K562 (cell line): ENCODE data around the gene PPP4R4. TPM values are rescaled to one million over a fixed set of nuclear protein-coding genes. Genes with fewer than 3 reads are reported as not detected.
A peak's percentile ranks its signal among the peaks of the same experiment; 100 is the strongest.

ENCODE experiments used
- ATAC-seq: fragments of 200-7000 bp; cut with Tn5 transposase; 3 replicates; pipeline ENCODE4 v1.9.1; 2020; ENCODE audit warnings: moderate library complexity
- BruUV-seq: library from RNA; stranded (reverse); fragments of 400-500 nt; replicated peaks from 2 replicates; lab custom pipeline; 2021; lab: Mats Ljungman, UMichigan
- CTCF ChIA-PET: fragments of 300-600 bp; formaldehyde crosslinking; extraction: SDS; loops from one replicate; lab custom pipeline; 2021; ENCODE audit warnings: low intra/inter-chr PET ratio; lab: Yijun Ruan, JAX
- POLR2A ChIA-PET: fragments of 300-600, 350-650 bp; sonication (Branson Sonifier 250); formaldehyde crosslinking; extraction: SDS; loops from one replicate; lab custom pipeline; 2021; ENCODE audit warnings: antibody characterized with exemption, inconsistent platforms; lab: Yijun Ruan, JAX
- DNase-seq, 4 experiments: peaks; one replicate each; pipeline versions ENCODE4 v3.0.0 to v3.0.0-alpha.2; 2011 to 2018; ENCODE audit warnings: low spot score in 3 of 4, mixed read lengths in 3 of 4; ENCODE audit errors: extremely low read depth in 1 of 4
- FAIRE-seq: peaks from 2 replicates; lab custom pipeline; 2011; peaks lifted over from hg19 to GRCh38; lab: Jason Lieb, UNC
- H2AFZ ChIP-seq: 2 replicates; pipeline ENCODE4 v1.6.0; 2011; ENCODE audit warnings: low read depth, low read length, control low read depth, inconsistent platforms
- H3K27ac ChIP-seq: fragments of 200-600 bp; 3 replicates; pipeline ENCODE4 v1.8.0; 2011; ENCODE audit warnings: low read depth, mild to moderate bottlenecking, control low read depth, inconsistent platforms, low read length, moderate library complexity, mixed read lengths; ENCODE audit errors: extremely low read depth
- H3K27me3 ChIP-seq, 2 experiments: fragments of 300-600 bp in 1 of 2; 2 replicates in 1 of 2; 3 replicates in 1 of 2; pipeline versions ENCODE4 v1.6.0 to v1.8.0; 2011; ENCODE audit warnings: inconsistent platforms in 2 of 2, low read length in 2 of 2, mild to moderate bottlenecking in 1 of 2, mixed read lengths in 1 of 2, moderate library complexity in 1 of 2; ENCODE audit not compliant: control insufficient read depth in 2 of 2, insufficient read depth in 2 of 2
- H3K36me3 ChIP-seq: fragments of 300-600 bp; 3 replicates; pipeline ENCODE4 v1.8.0; 2011; ENCODE audit warnings: mild to moderate bottlenecking, low read length, inconsistent platforms; ENCODE audit not compliant: control insufficient read depth, insufficient read depth
- H3K4me1 ChIP-seq, 2 experiments: fragments of 200-600 bp in 1 of 2; replicated peaks in 1 of 2; 2 replicates in 1 of 2; 3 replicates in 1 of 2; pipeline versions ENCODE4 v1.5.1 to v1.8.0; 2011; ENCODE audit warnings: inconsistent platforms in 2 of 2, low read length in 2 of 2, mild to moderate bottlenecking in 1 of 2, mixed read lengths in 1 of 2, moderate library complexity in 1 of 2; ENCODE audit not compliant: control insufficient read depth in 2 of 2, insufficient read depth in 2 of 2
- H3K4me2 ChIP-seq: 2 replicates; pipeline ENCODE4 v1.6.1; 2011; ENCODE audit warnings: low read length, control low read depth, inconsistent platforms, mixed read lengths; ENCODE audit not compliant: insufficient read depth
- H3K4me3 ChIP-seq: fragments of 200-600 bp; sonication (generic), shearing (Covaris generic); 2 replicates; pipeline ENCODE4 v1.5.1; 2016; ENCODE audit warnings: control low read depth, inconsistent platforms
- H3K79me2 ChIP-seq: fragments of 200-600 bp; 3 replicates; pipeline ENCODE4 v1.8.0; 2011; ENCODE audit warnings: low read length, inconsistent platforms; ENCODE audit not compliant: control insufficient read depth, insufficient read depth
- H3K9ac ChIP-seq, 2 experiments: 2 replicates each; pipeline versions ENCODE4 v1.6.0 to v1.6.1; 2011; ENCODE audit warnings: low read depth in 2 of 2, low read length in 2 of 2, control low read depth in 1 of 2, inconsistent platforms in 1 of 2, mild to moderate bottlenecking in 1 of 2, mixed read lengths in 1 of 2; ENCODE audit not compliant: insufficient read depth in 1 of 2
- H3K9me1 ChIP-seq: one replicate; pipeline ENCODE4 v1.6.0; 2011; ENCODE audit warnings: inconsistent platforms, mild to moderate bottlenecking, low read length, moderate library complexity; ENCODE audit not compliant: control insufficient read depth, insufficient read depth
- H3K9me3 ChIP-seq: replicated peaks from 2 replicates; pipeline ENCODE4 v1.5.1; 2011; ENCODE audit warnings: low read depth, low read length, inconsistent platforms; ENCODE audit not compliant: control insufficient read depth, insufficient read depth
- H4K20me1 ChIP-seq: replicated peaks from 2 replicates; pipeline ENCODE4 v1.6.1; 2011; ENCODE audit warnings: low read length, inconsistent platforms, mixed read lengths; ENCODE audit not compliant: control insufficient read depth, insufficient read depth
- NR2F6 ChIP-seq: fragments of 450-650 bp; formaldehyde crosslinking; IDR thresholded peaks from 2 replicates; pipeline ENCODE4 v1.4.0; 2020; ENCODE audit warnings: mild to moderate bottlenecking
- PATZ1 ChIP-seq: fragments of 250-450 bp; sonication (Bioruptor Pico); IDR thresholded peaks from 2 replicates; pipeline ENCODE4 v1.5.0; 2020; ENCODE audit warnings: mild to moderate bottlenecking, borderline replicate concordance
- SAP30 ChIP-seq: fragments of 200-600 bp; sonication (generic); IDR thresholded peaks from 2 replicates; pipeline ENCODE4 v1.6.1; 2012; ENCODE audit warnings: borderline replicate concordance, low read depth, mild to moderate bottlenecking, moderate library complexity, low read length, control low read depth, inconsistent platforms; ENCODE audit not compliant: insufficient read depth, poor library complexity, severe bottlenecking
- SMAD3 ChIP-seq: fragments of 450-650 bp; formaldehyde crosslinking; conservative IDR thresholded peaks from 2 replicates; pipeline ENCODE4 v1.4.0; 2020; ENCODE audit warnings: mild to moderate bottlenecking
- ZBTB40 ChIP-seq, 2 experiments: fragments of 450-650 bp in 1 of 2; sonication (generic) in 1 of 2; formaldehyde crosslinking in 1 of 2; IDR thresholded peaks; 2 replicates each; pipeline versions ENCODE4 v1.7.1 to v1.9.0; 2016 to 2022; ENCODE audit warnings: inconsistent platforms in 1 of 2, mild to moderate bottlenecking in 1 of 2, missing genetic modification reagents in 1 of 2
- WGBS: fragments of 100-300 bp; shearing (Covaris generic); methylation state at CpG from one replicate; pipeline ENCODE4 v1.1.6; 2016; ENCODE audit warnings: low coverage, mixed read lengths; ENCODE audit not compliant: insufficient coverage; ENCODE audit errors: missing lambda C conversion rate; 5-methylcytosine and 5-hydroxymethylcytosine counted together
- in situ Hi-C: fragments of 300-500 bp; cut with MboI; formaldehyde crosslinking; loops from 4 replicates; pipeline ENCODE4 v1.15.0; 2018; ENCODE audit warnings: inconsistent platforms, mixed read lengths
- intact Hi-C: fragments of 100-400 bp; cut with micrococcal nuclease; formaldehyde crosslinking; loops from 2 replicates; pipeline ENCODE4 v1.14.2; 2022
- polyA plus RNA-seq, 8 experiments: library from polyadenylated mRNA; depleted of rRNA in 4 of 8; stranded (reverse) in 5 of 8; unstranded in 3 of 8; fragments of >200 nt; fragmentation: Nextera tagmentation in 2 of 8; fragmentation: Illumina TruSeq in 1 of 8; extraction: Ambion mirVana in 2 of 8; extraction: Trizol in 1 of 8; gene quantifications; 2 replicates each; pipeline versions ENCODE4 v1.2.1 to v1.2.3, GENCODE V29; 2011 to 2014; ENCODE audit warnings: inconsistent platforms in 1 of 8, missing spikeins in 1 of 8
- total RNA-seq, 7 experiments: library from RNA; depleted of rRNA in 6 of 7; stranded (reverse); fragments of >200 nt in 6 of 7; fragmentation: Illumina TruSeq in 2 of 7; extraction: Trizol in 2 of 7; gene quantifications; 2 replicates each; pipeline versions ENCODE4 v1.2.1 to v1.2.3, GENCODE V29; 2011 to 2021; ENCODE audit warnings: low replicate concordance in 1 of 7

The PPP4R4 gene
- total and polyA plus RNA-seq, 9 of the 15 experiments (the other 6 are each of a cell fraction or from before 2014, with no cell fraction given), result 0.11 to 0.26 TPM; not detected in 7

- intact Hi-C loops (no loop called here), in situ Hi-C loops (no loop called here)
- Histone ChIP-seq H3K9me1 (no peaks in the 10 kb centered on the region), H3K9me3 (no peaks in the 10 kb centered on the region), H3K36me3 (no peaks in the 10 kb centered on the region), H3K27ac (no peak overlapping the region), H4K20me1 (no peaks in the 10 kb centered on the region), H3K27me3 (no peaks in the 10 kb centered on the region), H3K4me3 (no peak overlapping the region), H2AFZ (no peak overlapping the region), H3K4me1 (no peaks in the 10 kb centered on the region), H3K79me2 (no peaks in the 10 kb centered on the region), H3K9ac (no peak overlapping the region), H3K4me2 (no peak overlapping the region)
- DNase-seq, result no peak
- ChIA-PET CTCF (no interaction called here), POLR2A (interaction anchor here (0.6 kb wide), 1 partner anchor 29 kb away, joined by 4 read pairs; no protein-coding TSS in a partner anchor)
- ATAC-seq, result no peak
- 0% methylated on average over 1 of the region's 1 CpG for WGBS
- TF ChIP-seq SAP30, result no peak
- TF ChIP-seq NR2F6 (CRISPR knock-in tag), result no peak
- TF ChIP-seq PATZ1 (CRISPR knock-in tag), result no peak
- TF ChIP-seq SMAD3 (CRISPR knock-in tag), result no peak
- TF ChIP-seq ZBTB40 (IDR thresholded peaks at IDR 0.05), result peak; percentile 70
- no peak for TF ChIP-seq ZBTB40 (CRISPR knock-in tag; IDR thresholded peaks at IDR 0.05)
- no peak for FAIRE-seq
- BruUV-seq, result no TSS peak
Measured at GRCh38 chr14:94267352-94267751, 93.2 kb downstream of the PPP4R4 start.
